NCI-H226 (cell line): ENCODE results near the gene SNX33.
A peak's percentile ranks its signal among the peaks of the same experiment; 100 is the strongest.
"Not testable (repeated sequence)": the region's sequence is repeated elsewhere in the genome, so short reads cannot be mapped to it uniquely, and the experiment has no call there.

Source experiments
- DNase-seq: peaks from one replicate; pipeline ENCODE4 v3.0.0-alpha.2; 2015

Gene SNX33

DNA sequence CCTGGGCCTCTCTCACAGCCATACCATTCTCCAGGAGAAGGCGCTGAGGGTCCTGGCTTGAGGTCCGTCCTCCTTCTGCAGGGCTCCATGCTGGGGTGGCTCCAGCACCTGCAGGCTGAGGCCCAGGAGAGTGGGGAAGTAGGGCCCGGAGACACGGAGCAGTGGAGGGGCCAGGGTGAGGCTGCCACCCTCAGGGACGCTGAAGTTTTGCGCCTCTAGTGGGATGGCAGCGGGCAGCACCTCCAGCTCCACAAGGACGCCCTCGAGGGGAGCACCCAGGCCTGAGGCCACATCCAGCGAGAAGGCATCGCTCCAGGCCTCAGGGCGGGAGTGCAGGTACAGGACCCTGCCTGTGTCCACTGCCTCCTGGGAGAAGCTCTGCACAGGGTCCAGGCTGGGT is 37.5 kb downstream of the SNX33 start:
- no peak for DNase-seq

DNA sequence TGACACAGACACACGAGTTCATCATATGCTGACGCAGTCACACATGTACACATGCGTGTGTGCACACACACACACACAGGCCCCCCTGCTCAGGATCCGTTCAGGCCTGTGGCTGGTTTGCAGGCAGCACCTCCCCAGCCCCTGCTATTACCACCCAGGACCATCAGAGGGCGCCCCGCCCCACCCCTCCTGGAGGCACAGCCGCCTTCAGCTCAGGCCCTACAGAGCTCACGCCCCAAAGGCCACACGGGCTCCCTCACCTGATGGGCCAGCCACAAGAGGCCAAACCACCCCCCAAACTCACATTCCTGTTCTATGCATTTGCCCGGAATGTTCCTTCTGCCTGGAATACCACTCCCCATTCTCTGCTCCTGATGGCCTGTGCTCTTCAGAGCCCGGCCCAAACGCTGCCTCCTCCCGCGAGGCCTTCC is 38.5 kb downstream of the SNX33 start:
- peak; percentile 61 for DNase-seq

DNA sequence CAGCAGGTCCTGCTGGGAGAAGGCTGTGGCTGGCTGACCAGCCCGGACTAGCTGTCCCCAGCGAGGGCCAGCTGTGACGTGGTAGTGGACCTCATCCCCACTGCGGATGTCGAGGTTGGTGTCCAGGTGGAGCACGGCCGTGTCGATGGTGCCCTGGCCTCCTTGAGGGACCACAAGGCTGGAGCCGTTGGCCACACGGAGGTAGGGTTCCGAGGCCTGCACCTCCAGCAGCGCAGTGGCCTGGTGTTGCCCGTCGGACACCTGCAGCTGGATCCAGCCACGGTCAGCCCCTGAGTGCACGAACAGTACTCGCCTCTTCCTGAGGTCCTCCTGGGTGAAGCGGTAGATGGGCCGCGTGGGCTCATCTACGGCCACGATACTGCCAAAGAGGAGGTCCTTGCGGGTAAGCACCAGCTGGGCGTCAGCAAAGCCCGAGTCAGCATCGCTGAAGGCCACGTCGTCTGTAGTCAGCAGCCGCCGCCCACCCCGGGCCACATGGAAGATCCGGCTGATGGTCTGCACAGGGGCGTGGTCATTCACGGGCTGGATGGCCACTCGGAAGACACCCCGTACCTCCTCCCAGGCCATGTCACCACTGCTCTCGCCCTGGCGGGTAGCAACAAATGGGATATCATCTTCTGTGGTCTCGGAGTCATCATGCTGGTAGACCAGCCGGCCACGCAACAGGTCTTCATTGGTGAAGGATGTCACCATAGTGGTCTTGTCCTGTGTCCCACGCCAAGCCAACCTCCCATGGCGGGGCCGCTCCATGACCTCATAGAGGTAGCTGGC is 40.0 kb downstream of the SNX33 start:
- no peak for DNase-seq

DNA sequence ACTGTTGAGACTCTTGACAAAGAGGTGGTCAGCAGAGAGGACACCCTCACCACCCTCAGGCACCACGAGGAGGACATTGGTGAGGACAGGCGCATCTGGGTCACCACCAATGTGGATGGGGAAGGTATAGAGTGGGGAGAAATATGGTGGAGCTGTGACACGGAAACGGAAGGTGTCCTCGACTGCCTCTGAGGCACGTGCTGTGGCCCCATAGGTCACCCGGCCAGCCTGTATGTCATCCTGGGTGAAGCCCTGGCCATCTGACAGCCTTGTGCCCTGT is 40.5 kb downstream of the SNX33 start:
- no peak for DNase-seq

DNA sequence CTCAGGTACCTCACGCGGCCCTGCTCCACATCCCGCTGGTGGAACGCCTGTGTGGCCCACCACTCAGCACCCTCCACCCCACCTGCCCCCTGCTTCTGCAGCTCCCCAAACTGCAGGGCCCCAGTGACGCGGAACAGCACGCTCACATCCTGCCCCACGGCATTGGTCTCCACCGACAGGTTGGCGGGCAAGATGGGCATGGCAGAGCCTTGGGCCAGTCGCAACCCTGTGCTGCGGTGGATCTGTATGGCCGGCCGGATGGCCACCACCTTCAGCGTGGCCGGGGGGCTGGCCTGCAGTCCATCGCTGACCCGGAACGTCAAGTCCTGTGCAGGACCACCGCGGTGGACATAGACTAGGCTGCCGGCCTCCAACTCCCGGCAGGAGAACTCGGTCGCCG is 41.1 kb downstream of the SNX33 start:
- DNase-seq: no peak

DNA sequence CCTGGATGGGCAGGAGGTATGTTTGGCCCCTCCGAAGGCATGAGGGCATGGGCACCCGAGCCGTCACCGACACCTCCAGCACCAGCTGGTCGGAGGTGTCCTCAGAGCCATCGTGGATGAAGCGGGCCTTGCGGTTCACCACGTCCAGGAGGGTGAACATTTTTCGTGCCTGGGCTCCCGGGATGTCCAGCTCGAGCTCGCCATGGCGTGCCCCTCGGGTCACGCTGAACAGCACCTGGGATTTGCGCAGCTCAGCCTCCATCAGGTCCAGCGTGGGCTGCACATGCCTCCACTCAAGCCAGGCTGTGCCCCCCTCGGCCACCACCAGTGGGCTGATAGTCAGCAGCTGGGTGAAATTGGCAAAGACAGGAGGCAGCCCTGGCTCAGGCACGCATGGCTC is 41.7 kb downstream of the SNX33 start:
- DNase-seq: not testable (repeated sequence)

DNA sequence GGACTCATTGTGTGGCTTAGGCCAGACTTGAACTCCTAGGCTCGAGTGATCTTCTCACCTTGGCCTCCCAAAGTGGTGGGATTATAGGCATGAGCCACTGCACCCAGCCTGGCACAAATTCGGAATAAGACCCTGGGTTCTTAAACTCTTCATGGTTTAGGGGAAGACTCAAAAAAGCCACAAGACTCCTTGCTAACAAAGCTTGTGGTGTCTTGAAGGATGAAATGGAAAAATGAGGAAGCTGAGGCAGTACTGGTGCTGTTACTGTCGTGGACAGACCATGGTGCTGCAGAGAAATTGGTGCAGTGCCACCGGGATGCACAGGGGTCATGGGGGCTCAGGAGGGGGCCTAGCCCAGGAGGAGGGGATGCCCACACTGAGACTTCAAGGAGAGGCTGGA is 44.6 kb downstream of the SNX33 start:
- not testable (repeated sequence) for DNase-seq

DNA sequence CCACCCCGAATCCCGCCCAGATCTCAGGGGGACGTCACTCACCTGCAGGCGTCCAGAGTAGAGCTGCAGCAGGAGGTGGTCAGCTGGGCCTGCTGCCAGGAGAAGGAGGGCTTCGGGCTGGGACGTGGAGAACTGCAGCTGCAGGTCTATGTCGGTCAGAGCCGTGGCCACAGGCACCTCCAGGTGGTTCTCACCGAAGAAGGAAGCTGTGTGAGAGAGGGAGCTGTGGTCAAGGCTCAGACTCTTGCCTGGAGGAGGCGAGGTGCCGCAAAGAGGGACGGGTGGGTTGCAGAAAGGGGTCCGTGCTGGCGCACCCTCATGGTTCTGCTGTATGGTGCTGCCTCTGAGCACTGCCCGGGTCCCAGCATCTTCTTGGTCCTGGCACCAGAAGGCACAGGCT is 45.3 kb downstream of the SNX33 start:
- DNase-seq: not testable (repeated sequence)

DNA sequence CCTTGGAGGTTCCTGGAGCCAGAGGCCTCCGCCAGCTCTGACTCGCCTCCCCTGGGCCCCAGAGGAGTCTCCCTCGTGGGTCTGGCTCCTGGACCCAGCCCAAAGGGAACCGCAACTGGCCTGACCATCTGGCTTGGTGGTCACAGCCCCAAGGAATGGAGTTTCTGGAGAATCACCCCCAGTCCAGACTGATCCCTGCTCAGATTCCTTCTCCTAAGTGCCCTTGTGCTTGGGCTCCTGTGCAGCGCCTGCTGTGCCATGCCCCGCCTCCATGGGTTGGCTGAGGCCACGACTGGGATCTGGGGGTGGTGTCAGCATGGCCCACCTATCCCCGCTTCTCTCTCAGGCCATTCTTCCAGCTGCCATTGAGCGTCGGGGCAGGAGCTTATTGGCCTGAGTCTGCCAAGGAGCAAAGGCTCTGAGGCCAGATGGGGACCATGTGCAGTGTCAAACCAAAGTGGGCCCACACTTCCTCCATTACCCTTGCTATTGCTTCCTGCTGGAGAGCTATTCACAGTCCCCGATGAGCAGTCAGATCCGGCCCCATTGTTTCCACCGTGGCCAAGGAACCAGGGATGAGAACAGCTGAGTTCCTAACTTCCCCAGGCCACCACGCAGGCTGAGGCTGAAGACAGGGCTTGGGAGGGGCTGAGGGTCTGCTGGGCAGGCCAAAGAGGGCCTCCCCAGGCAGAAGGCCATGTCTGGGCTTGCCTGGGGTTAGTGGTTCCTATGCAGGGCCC is 46.0 kb downstream of the SNX33 start:
- peak; percentile 66 for DNase-seq

DNA sequence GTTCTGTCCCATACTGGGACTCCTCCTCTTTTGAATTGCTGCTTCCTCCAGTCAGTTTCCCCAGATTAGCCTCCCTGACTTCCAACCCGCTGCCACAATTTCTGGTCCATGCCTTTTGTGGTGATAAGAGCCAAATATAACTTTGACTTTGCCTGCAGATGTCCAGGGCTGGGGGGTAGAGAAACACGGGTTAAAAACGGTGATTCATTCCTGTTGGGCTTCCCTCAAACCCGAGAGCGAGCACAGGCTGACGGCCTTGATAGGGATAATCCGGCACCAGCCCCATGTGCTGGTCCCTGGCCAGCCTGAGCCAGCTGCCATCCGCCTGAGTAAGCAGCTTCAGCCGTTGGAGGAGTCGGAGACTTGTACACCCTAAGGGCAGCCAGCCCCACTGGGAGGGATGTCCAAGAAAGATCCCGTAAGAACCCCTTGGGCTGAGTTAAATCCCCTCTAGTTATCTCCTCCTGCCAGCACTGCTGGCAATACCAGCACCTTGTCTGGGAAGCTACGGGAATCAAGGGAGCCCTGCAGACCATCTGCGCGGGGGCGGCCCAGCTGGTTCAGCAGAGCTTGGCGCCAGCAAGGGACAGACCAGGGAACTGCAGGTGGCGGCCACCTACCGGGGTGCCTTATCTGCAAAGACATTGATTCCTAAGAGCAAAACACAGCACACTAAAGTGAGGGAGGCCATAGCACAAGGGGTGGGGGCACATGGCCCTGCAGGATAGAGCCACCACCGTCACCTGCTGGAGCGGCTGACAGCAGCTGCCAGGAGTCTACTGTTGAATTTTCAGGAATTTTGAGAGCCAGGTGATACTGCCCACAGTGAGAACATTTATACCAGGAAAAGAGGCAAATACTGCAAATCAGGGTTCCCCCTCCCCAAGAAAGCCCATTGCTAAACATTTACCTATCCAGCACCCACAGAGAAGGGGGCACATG is 46.8 kb downstream of the SNX33 start:
- peak; percentile 100 for DNase-seq

DNA sequence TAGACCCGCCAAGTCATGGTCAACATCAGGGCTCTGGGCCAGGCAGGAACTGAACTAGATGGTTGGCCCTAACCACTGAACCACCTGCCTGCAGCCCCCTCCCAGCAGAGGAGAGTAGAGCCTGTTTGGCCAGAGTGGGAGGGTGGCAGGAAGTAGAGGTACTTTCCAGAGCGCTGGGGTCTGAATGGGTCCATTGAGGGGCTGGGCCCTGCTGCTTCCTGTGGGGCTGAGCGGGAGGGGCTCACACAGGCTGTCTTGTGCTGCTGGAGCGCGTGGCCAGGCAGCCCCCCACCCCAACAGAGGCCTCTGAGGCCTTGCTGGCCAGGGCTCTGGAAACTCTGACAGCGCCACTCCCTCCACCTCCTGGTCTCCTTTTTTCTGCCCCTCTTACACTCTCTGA is 47.5 kb downstream of the SNX33 start:
- DNase-seq: no peak

DNA sequence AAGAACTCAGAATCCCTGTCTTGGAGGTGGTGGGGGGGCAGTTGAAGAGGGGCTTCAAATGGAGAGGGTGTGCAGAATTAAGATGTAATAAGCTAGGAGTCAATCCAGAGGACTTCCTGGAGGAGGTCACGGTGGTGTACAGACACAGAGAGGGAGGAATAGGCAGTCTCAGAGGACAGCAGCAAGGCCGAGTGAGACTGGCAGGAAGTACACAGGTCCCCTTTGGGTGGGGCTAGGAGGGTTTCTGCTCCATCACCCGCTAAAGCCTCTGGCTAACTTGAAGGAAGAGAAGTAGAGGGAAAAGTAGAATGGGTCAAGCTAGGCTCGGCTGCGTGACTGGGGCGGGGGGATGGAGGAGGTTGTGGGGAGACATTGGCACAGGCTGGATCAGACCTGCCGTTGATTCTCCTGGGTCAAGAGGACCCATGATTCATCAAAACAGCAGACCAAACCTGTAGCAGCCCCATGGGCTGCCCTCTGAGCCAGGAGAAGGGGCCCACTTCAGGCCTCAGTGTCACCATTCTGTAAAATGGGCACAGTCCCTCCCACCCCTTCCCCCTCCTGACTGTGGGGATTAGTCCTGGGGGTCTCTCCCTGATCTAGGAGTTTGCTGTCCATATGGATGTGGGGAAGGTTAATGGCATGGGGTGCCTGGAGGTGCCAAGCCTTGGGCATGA is 48.1 kb downstream of the SNX33 start:
- no peak for DNase-seq

DNA sequence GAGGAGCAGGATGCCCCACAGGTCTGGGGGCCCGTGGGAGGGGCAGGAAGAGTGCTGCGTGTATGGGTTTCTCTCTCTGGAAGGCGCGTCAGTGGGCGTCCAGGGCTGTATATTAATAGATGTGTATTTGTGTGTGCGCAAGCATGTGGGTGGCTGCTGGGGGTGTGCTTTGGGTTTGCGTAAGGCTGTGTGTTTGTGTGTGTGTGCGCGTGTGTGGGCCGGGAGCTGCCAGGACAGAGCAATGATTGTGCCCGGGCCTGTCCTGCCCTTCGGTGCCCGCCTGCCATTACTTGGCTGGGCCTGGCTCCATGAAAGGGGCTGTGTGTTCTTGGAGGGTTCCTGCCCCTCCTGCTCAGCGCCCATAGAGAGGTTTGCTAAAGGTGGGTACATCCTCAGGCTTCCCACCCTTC is 48.6 kb downstream of the SNX33 start:
- DNase-seq: no peak

DNA sequence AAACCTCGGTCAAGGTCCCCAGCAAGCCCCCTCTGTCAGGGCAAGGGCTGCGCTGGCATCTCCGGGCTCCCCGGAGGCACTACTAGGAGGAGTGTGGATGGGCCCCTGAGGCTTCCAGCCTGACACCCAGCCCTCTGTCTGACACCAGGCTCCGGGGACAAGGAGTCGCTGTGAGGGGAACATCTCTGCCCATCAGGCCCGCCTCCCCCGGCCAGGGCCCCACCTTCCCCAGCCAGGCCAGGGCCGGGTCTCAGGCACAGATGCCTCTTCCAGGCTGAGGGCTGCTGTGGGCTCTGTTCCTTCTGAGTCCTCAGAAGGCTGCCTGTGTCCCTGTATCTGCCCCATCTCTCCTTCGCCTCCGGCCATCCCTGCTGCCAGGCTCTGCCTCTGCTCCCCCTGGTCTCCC is 49.1 kb downstream of the SNX33 start:
- DNase-seq: no peak

DNA sequence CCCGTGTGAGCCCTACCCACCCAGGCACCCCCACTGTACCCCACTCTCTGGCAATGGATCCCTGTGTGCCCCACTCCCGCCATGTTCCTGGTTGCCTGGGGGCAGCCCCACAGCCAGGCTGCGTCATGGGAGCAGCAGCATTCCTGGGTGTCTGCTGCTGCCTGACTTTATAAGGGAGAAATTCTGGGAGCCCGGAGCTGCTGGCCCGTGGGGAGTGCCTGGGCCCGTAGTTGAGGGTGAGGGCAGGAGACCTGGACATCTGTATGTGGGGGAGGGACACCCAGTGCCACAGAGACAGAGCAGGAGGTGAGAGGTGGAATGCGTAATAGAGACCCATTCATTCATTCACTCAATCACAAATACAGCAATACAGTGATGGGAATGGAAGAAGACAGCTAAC is 49.8 kb downstream of the SNX33 start:
- DNase-seq: no peak

DNA sequence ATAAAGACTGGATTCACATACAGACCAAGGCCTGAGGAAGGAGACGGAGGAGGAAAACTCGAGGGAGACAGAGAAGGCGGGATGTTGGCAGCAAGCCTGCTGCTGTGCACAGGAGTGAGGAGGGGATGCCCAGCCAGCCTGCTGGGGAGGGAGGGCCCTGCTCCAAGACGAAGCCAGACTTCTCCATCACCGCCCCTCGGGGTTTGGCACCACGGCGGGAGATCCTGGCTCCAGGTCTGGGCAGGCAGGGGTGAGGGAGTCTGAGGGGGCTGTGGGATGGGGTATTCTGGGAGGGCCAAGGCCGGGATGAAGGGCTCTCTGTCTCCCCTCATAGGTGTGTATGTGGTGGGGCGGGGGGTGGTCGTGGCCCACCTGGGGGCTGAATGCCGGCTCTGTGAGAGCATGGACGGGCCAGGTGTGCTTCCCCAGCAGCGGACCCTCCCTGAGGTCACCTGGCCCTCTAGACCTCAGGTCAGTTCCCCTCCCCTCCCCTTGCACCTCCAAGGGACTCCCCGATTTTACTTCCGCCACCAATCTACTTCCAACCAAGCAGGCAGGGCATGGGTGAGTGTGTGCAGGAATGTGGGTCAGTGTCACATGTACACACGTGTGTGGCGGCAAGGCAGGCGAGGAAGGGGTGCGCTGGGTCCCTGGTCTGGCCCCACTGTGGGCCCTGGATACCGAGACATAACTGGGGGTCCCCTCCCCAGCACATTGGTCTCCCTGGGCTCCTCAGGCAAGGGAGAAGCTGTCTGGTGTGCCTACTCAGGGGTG is 50.4 kb downstream of the SNX33 start:
- not testable (repeated sequence) for DNase-seq

DNA sequence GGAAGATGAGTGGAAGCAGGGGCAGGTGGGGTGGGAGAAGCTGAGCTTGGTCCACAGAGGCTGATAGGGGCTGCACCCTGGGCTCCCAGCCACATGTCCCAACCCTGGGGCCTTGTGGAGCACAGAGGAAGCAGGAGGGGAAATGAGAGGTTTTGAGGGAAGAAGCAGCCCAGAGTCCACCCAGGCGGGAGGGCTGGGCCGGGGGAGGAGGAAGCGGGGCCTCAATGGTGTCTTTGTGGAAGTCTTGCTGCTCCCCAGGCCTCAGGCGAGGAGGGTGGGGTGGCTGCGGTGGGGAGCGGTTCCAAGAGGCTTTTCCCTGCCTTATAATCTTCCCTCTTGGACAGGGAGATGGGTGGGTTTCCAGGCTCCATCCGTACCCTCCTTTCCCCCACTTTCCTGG is 51.8 kb downstream of the SNX33 start:
- not testable (repeated sequence) for DNase-seq

DNA sequence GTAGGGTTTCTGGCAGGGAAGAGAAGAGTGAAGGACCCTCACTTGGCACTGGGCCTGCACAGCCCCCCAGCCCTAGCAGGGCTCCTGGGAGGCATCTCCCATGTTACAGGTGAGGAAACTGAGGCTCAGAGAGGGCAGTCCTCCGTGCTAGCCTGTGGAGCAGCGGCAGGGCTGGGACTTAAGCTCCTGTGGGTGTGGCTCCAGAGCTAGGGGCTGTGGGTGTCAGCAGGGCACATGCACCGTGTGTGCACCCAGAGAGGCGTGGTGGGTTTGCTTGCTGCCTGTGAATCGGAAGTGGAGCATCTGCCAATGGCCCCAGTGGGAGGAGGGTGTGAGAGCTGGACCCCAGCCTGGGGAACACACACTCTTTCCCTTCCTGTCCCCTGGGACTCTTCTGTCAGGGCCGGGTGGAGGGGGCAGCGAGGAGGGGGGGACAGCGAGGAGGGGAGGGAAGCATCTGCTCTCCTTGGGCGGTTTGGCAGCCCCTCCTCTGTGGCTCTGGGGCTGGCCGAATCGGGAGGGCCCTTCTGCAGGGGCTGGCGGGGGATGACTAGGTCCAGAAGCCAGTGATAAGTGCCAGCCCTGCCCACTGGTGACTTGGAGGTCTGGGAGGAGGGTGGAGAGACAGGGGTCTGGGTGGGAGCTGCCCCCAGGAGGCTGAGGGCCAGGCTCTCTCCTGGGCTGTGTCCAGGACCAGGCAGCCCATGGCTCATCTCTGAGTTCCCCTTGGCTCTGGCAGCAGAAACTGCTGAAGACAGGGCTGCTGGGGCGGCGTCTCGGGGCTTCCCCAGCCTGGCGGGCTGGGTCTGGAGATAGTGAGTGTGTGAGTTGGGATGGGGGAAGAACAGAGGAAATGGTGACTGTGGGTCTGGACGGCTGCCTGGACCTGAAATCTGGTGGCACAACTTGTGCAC is 52.5 kb downstream of the SNX33 start:
- DNase-seq: peak; percentile 93

DNA sequence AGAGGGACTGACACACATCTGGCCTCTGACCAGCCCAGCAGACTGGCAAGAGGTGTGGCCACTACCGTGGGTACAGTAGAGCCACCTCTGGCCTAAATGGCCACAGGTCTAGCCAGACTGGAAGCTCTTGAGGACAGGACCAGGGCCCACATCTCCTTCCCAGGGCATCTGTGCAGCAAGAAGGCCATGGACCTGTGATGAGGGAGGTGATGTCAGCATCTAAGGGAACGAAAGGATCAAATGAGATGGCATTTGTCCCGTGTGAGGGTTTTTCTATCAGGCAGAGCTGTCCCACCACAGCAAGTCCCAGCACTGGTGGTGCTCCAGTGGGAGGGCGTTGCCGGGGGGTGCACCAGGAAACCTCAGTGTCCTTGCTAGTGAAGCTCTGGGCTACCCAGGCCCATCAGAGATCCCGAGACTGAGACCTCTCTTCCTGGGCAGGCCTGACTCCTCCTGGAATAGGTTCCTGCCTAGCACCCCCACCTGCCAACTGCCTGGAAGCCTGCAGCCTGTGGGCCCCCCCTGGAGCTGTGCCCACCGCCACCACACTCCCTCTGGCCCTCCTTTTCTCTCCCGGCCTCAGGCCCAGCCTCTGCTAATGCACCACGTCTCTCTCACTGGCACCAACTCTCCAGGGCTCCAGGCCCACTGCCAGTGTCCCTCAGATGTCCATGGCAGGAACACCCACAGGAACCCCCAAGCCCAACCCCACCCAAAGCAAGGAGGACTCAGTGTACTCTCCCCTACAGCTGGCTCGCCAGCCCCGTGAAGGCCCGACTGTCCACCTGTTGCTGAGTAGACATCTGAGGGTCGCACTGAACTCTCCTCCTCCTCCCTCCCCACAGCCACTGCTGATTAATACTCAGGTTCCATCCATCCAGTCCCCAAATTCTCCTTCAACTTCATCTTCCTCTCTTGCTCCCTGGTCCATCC is 53.6 kb downstream of the SNX33 start:
- DNase-seq: not testable (repeated sequence)

DNA sequence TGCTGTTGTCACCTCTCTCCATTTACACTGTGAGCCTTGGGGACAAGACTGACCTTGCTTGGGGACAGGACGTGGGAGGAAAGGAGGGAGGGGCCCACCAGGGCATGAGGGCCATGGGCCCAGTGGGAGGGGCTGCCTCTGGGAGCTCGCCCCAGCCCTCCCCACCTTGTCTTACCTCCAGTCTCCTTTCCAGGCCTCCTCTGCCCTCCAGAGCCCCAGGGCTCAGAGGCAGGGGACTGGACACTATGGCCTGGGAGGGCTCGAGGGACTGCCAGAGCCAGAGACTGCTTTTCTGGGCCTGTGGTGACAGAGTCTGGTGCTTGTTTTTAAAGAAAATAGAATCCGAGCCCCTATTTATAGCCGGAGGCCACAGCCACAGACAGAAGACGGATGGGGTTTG is 54.7 kb downstream of the SNX33 start:
- DNase-seq: no peak
